Neural cell (in vitro differentiated cells): ENCODE measurements around the gene HOOK1.

ENCODE experiments used
- EZH2 ChIP-seq: fragments of 200-600, 300-800 bp; shearing (Covaris generic), sonication (generic); IDR thresholded peaks from 2 replicates; pipeline ENCODE4 v1.6.1; 2014; ENCODE audit warnings: antibody characterized with exemption, low read length, borderline replicate concordance, mild to moderate bottlenecking; ENCODE audit not compliant: insufficient read depth, poor library complexity, severe bottlenecking
- TF ChIP-seq, protein P1 (sequence below): fragments of 450-650 bp; IDR thresholded peaks from 2 replicates; pipeline ENCODE4 v1.5.1; 2014; ENCODE audit warnings: antibody characterized with exemption, mild to moderate bottlenecking, moderate library complexity; ENCODE audit not compliant: poor library complexity, severe bottlenecking

DNA sequence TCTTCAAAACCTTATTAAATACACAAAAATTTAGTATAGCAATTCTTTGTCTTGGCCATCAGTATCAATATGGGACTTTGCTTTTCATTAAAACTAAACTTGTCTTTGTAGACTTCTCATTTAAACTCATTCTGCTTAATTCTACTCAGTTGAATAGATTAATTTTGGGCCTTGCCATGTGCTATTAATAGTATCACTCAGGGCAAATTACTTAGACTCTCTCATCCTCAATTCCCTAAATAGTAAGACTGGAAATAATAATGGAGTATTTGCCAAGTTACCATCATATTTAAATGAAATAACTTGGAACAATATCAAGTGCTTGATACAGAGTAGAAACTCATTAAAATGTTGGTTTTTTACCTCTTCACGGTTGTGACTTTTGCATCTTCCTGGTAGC, 13.4 kb downstream of the HOOK1 start:
- TF ChIP-seq, protein P1, sequence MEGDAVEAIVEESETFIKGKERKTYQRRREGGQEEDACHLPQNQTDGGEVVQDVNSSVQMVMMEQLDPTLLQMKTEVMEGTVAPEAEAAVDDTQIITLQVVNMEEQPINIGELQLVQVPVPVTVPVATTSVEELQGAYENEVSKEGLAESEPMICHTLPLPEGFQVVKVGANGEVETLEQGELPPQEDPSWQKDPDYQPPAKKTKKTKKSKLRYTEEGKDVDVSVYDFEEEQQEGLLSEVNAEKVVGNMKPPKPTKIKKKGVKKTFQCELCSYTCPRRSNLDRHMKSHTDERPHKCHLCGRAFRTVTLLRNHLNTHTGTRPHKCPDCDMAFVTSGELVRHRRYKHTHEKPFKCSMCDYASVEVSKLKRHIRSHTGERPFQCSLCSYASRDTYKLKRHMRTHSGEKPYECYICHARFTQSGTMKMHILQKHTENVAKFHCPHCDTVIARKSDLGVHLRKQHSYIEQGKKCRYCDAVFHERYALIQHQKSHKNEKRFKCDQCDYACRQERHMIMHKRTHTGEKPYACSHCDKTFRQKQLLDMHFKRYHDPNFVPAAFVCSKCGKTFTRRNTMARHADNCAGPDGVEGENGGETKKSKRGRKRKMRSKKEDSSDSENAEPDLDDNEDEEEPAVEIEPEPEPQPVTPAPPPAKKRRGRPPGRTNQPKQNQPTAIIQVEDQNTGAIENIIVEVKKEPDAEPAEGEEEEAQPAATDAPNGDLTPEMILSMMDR: no peak
- no peak for TF ChIP-seq EZH2
